ENCODE data around the gene DLG2.

DLG2 gene

GRCh38 chr11:84663731-84664130, 963.4 kb downstream of the DLG2 start:
- DNase-seq (ENCODE audit: low read depth in 2 of 2): no peak

GRCh38 chr11:84660257-84660977, 966.7 kb downstream of the DLG2 start:
- DNase-seq (ENCODE audit: low read depth in 2 of 2): no peak

- no peak for DNase-seq (ENCODE audit: low read depth in 2 of 2)
These were observed 971.4 kb downstream of the DLG2 start for GRCh38 chr11:84655712-84656111.

GRCh38 chr11:84648471-84648870, 978.7 kb downstream of the DLG2 start:
- DNase-seq (ENCODE audit: low read depth in 2 of 2): no peak

GRCh38 chr11:84645988-84646694, 981.0 kb downstream of the DLG2 start:
- no peak for DNase-seq (ENCODE audit: low read depth in 2 of 2)

- DNase-seq (ENCODE audit: low read depth in 2 of 2): no peak
These were observed 984.6 kb downstream of the DLG2 start for GRCh38 chr11:84642500-84642899.

- no peak for DNase-seq (ENCODE audit: low read depth in 2 of 2)
These were observed 992.8 kb downstream of the DLG2 start for GRCh38 chr11:84634309-84634708.

GRCh38 chr11:84628871-84629620, 998.1 kb downstream of the DLG2 start:
- no peak for DNase-seq (ENCODE audit: low read depth in 2 of 2)

GRCh38 chr11:84626256-84626655, 1000.9 kb downstream of the DLG2 start:
- DNase-seq (ENCODE audit: low read depth in 2 of 2): no peak

- no peak for DNase-seq (ENCODE audit: low read depth in 2 of 2)
These were observed 1014.5 kb downstream of the DLG2 start for GRCh38 chr11:84612645-84613044.

- DNase-seq (ENCODE audit: low read depth in 2 of 2): no peak
These were observed 1018.3 kb downstream of the DLG2 start for GRCh38 chr11:84608837-84609196.

- no peak for DNase-seq (ENCODE audit: low read depth in 2 of 2)
These were observed 1018.9 kb downstream of the DLG2 start for GRCh38 chr11:84607975-84608836.

- DNase-seq (ENCODE audit: low read depth in 2 of 2): no peak
These were observed 1032.5 kb downstream of the DLG2 start for GRCh38 chr11:84594602-84595001.

GRCh38 chr11:84590106-84590505, 1037.0 kb downstream of the DLG2 start:
- DNase-seq (ENCODE audit: low read depth in 2 of 2): no peak

- DNase-seq (ENCODE audit: low read depth in 2 of 2): no peak
These were observed 1038.9 kb downstream of the DLG2 start for GRCh38 chr11:84588131-84588829.

- no peak for DNase-seq (ENCODE audit: low read depth in 2 of 2)
These were observed 1044.0 kb downstream of the DLG2 start for GRCh38 chr11:84583106-84583505.

- DNase-seq (ENCODE audit: low read depth in 2 of 2): no peak
These were observed 1046.1 kb downstream of the DLG2 start for GRCh38 chr11:84581083-84581482.

GRCh38 chr11:84580428-84580827, 1046.7 kb downstream of the DLG2 start:
- DNase-seq (ENCODE audit: low read depth in 2 of 2): no peak

GRCh38 chr11:84573868-84574267, 1053.3 kb downstream of the DLG2 start:
- DNase-seq (ENCODE audit: low read depth in 2 of 2): no peak

GRCh38 chr11:84566671-84567070, 1060.5 kb downstream of the DLG2 start:
- DNase-seq (ENCODE audit: low read depth in 2 of 2): no peak

GRCh38 chr11:84564867-84565184, 1062.3 kb downstream of the DLG2 start:
- DNase-seq (ENCODE audit: low read depth in 2 of 2): no peak
